ENCODE data around the gene C1QTNF1.
"Not testable (repeated sequence)": the region's sequence is repeated elsewhere in the genome, so short reads cannot be mapped to it uniquely, and the experiment has no call there.

Gene C1QTNF1

GRCh38 chr17:79027274-79027924 lies 3.4 kb downstream of the C1QTNF1 start:
- TF ChIP-seq CTCF (IDR thresholded peaks at IDR 0.05; ENCODE audit: low read depth, low read length, missing control alignments), result no peak
- no peak overlapping the region for H3K4me3 ChIP-seq (replicated peaks; ENCODE audit: low read depth, low read length)

GRCh38 chr17:79027925-79028491 lies 4.0 kb downstream of the C1QTNF1 start:
- TF ChIP-seq CTCF (IDR thresholded peaks at IDR 0.05; ENCODE audit: low read depth, low read length, missing control alignments), result no peak
- DNase-seq (ENCODE audit: extremely low read depth, low read depth), result no peak
- H3K4me3 ChIP-seq (replicated peaks; ENCODE audit: low read depth, low read length), result no peak overlapping the region

More at GRCh38 chr17:79027274-79027924, 3.4 kb downstream of the C1QTNF1 start:
- DNase-seq (ENCODE audit: extremely low read depth, low read depth), result no peak

GRCh38 chr17:79028496-79029326 lies 4.7 kb downstream of the C1QTNF1 start:
- no peak for DNase-seq (ENCODE audit: extremely low read depth, low read depth)
- peak; percentile 36 for TF ChIP-seq CTCF (IDR thresholded peaks at IDR 0.05; ENCODE audit: low read depth, low read length, missing control alignments)
- H3K4me3 ChIP-seq (replicated peaks; ENCODE audit: low read depth, low read length), result no peak overlapping the region

- DNase-seq (ENCODE audit: extremely low read depth, low read depth), result no peak
- H3K4me3 ChIP-seq (replicated peaks; ENCODE audit: low read depth, low read length), result no peak overlapping the region
- TF ChIP-seq CTCF (IDR thresholded peaks at IDR 0.05; ENCODE audit: low read depth, low read length, missing control alignments), result no peak
Observed at GRCh38 chr17:79029327-79030009, 5.5 kb downstream of the C1QTNF1 start.

GRCh38 chr17:79030636-79031035 lies 6.7 kb downstream of the C1QTNF1 start:
- DNase-seq (ENCODE audit: extremely low read depth, low read depth); H3K4me3 ChIP-seq (replicated peaks; ENCODE audit: low read depth, low read length): not testable (repeated sequence)

GRCh38 chr17:79031996-79032875 lies 8.3 kb downstream of the C1QTNF1 start:
- no peak overlapping the region for H3K4me3 ChIP-seq (replicated peaks; ENCODE audit: low read depth, low read length)
- TF ChIP-seq CTCF (IDR thresholded peaks at IDR 0.05; ENCODE audit: low read depth, low read length, missing control alignments), result no peak
- no peak for DNase-seq (ENCODE audit: extremely low read depth, low read depth)
